ENCODE measurements around the gene CNTFR. TPM values are rescaled to one million over a fixed set of nuclear protein-coding genes. Genes with fewer than 3 reads are reported as not detected.

CNTFR gene
- total RNA-seq, 1 donor from 2014 or later = 0.05 TPM

DNA sequence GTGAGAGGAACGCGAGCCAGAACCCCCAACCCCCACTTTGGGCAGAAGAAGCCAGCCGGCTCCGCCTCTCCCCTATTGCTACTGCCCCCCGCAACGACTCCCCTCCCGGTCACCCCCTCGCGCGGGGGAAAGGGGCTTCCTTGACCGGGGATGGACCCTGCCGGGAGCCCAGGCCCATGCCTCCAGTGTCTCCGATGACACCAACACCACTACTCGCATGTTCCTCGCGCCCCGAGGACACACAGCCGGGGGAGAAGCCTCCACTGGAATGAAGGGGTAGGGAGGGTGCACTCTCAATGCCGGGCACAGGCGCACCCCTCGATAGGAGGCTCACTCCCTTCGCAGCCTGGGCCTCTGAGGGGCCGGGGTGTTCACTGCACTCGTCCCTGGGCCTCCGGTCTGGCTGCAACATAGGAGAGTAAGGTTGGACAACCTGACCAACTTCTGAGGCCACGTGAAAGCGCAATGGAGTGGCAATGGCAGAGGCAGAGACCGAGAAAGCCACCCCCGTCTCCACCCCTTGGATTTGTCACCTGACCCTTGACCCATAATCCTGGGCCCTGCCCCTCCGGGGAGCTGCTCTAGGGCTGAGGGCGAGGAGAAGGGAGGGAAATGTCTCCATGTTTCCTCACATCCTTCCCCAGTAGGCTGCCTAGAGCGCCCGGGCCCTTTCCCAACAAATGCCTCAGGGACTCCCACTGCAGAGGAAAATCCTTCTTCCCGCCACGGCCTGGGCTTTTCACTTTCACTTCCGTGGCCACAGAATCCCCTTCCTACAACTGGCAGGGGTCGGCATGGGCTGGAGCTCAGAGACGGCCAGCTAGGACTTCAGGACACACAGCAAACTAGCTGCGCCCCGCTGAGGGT is 1.1 kb upstream of the CNTFR start:
- no peak for DNase-seq (ENCODE audit: low read depth)

DNA sequence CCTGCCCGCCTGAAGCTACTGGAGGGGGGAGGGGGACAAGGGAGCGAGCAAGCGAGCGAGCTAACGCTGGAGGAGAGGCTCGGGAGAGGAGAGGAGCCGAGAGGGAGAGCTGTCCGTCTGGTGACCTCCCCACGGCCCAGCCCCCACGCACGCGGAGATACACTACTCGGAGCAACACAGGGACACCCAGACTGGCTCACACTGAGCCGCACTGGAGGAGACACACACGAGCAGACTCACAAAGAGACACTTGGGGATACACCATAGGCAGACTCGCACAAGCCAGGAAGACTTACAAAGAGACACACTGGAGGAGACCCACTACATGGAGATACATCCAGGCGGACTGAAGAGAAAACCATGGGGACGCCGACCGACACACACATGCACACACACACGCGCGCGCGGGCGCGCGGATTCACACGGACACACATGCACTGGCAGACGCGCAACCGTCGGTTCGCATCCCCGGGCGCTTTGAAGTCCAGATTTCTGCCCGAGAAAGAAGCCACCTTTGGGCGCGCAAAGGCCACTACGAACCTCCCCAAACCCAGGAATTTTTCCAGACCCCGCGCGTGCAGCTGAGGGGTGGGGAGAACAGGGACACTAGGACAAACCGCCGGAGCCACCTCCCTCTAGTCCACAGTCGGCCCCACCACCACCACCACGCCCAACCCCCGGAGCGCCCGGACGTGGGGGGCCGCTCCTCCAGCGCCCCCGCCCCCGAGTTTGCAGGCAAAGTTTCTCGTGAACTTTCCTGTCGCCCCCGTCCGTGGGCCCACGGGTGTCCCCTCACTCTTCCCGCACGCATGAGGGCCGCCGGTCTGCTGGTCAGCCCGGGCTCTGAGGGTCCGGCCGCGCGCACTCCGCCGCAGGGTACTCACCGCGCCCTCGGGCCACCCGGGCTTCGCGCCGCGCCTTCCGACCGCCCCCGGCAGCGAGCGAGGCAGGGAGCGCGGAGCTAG is 571 bp downstream of the CNTFR start:
- DNase-seq (ENCODE audit: low read depth) = no peak

DNA sequence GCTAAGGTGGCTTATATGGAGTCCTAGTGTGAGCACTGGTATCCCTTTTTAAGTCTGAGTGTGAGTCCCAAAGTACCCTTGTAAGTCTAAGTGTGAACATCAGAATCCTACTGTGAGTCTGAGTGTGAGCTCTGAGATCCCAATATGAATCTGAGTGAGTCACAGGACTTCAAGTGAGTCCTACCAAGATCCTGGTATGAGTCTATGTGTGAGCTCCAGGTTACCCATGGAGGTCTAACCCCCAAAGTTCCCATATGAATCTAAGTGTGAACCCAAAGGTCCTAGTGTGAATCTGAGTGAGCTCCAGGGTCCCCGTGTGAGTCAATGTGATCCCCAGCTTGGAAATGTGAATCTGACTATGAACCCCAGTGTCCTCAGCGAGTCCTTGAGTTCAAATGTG is 2.3 kb downstream of the CNTFR start:
- DNase-seq (ENCODE audit: low read depth) = no peak

DNA sequence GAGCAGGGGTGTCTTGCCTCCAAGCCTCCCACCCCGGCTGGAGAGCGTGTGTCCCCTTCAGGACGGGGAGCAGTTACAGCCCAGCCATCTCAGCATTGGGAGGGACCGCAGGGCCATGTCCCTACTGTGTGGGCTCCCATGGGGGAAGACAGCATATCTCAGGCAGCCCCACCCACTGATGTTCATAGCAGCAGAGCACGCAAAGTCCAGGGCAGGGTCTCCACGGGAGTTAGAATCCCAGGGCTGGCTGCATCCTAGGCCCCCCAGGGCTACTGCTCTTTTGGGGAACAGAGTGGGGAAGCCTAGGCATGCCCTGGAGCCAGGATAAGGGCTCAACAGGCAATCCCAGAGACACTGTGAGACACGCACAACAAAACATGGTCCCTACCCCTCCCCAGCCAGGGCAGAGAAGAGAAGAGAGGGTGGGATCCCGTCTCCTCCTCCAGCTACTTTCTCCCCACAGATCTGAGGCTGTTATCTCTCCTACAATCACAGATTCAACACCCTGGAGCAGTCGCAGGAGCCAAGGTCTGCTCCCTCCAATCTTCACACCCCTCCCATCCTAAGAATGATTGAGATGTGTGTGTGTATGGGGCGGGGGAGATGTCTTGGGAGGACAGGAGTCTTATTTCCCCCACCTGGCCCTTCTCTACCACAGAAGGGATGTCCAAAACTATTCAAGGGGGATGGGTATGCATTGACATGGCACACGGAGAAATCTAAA is 3.4 kb downstream of the CNTFR start:
- DNase-seq (ENCODE audit: low read depth) = no peak

DNA sequence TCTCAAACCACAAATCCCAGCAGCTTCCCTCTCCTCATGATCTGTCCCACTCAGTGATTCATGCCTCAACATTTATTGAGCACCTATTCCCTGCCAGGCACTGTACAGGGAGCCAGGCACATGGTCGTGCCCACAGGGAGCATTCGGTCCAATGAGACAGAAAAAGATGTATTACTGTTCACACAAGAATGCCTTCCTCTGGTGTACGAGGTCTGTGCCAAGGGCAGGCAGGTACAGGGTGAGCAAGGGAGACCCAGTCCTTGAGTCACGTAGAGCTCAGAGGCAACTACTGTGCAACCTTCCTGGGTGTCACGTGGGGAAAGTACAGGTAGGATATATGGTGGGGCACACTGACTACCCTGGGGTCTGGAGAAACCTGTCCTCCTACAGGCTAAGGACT is 4.6 kb downstream of the CNTFR start:
- DNase-seq (ENCODE audit: low read depth) = no peak

DNA sequence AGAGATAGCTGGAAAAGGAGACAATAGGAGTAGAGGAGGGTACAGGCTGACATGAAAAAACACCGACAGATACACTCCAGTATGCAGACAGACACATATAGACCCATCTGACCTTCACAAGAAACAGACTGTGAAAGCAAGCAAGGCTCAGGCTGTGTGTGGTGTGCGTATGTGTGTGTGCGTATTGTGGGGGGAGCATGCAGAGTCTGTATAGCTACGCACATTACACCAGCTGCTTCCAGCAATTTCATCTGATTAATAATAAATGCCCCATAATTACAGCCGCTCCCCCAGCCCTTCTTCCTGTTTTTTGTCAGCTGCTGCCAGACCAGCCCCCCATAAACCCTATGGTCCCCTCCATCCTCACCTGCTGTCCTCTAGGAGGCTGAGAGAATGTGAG is 6.7 kb downstream of the CNTFR start:
- DNase-seq (ENCODE audit: low read depth) = no peak

DNA sequence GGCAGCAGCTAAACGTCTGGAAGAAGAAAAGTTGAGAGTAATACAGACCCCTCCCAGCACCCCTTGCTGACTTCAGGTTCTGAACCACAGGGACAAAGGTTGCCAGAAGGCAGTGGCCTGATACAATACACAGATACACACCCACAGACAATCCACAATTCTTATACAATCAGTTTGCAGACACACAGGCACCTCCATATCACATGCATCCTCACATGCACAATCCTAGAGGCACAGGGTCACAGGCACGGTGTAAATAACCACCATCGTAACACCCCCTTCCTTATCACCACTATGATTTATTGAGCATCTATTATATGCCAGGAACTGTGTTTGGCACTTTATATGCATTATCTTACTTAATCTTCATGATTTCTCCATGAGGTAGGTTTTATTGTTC is 8.2 kb downstream of the CNTFR start:
- DNase-seq (ENCODE audit: low read depth) = no peak

DNA sequence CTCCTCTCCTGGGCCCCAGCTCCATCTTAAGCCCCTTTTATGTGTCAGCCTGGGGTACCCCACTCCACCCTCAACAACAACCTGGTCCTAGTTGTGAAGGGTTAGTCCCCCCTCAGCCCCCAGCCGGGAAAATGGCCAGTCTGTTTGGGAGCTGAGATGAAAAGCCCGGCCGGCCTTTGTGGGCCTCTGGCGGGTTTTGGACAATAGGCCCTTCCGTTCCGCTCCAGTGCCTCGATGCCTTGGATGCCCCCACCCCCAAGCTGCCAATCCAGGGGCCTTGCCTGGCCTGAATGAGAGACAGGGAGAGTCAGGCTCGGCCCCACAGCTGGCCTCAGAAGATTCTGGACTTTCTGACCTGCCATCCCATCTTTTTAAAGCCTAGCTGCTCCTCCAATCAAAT is 9.2 kb downstream of the CNTFR start:
- DNase-seq (ENCODE audit: low read depth) = no peak

DNA sequence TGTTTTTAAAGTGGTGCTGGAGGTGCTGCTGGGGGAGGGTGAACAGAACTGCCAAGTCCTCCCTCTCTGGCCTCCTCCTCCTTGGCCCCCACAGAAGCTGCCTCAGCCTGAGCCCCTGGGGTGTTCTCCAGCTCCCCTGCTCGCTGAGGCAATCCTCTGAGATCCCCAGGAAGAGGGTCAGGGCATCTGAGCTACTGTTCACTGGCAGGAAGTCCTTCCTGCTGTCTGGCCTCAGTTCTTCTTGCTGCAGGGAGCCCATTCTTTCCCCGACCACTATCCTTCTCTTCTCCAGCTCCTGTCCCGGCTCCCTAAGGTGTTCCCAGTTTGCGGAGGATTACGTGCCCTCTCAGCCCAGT is 9.7 kb downstream of the CNTFR start:
- DNase-seq (ENCODE audit: low read depth) = no peak

DNA sequence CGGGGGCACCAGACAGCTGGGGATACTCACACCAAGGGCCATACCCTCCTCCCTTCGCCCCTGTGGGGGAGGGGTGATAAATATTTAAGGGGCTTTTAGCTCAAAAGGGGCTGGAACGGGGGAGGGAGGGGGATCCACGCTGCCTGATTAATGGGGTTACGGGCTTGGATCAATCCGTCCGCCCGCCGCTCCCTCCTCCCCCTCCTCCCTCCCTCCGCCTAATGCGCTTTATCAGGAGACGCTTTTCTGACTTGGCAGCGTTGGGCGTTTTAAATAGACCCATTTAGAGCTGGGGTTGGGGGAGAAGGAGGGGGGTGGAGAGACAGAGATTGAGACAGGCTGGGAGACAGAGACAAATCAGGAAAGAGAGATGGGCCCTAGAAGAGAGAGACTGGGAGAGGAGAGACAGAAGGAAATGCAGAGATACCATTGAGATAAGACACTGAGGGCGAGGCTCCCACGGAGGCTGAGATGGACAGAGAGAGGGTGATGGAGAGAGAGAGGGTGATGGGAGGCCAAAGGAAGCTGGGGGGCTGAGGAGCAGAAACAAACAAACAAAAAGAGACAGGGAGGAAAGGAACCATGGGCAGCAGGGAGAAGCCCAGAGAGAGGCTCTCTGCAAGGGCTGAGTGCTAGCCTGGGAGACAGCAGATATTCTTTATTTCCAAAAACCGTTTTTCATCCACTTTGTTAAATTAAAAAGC is 10.3 kb downstream of the CNTFR start:
- DNase-seq (ENCODE audit: low read depth) = no peak

DNA sequence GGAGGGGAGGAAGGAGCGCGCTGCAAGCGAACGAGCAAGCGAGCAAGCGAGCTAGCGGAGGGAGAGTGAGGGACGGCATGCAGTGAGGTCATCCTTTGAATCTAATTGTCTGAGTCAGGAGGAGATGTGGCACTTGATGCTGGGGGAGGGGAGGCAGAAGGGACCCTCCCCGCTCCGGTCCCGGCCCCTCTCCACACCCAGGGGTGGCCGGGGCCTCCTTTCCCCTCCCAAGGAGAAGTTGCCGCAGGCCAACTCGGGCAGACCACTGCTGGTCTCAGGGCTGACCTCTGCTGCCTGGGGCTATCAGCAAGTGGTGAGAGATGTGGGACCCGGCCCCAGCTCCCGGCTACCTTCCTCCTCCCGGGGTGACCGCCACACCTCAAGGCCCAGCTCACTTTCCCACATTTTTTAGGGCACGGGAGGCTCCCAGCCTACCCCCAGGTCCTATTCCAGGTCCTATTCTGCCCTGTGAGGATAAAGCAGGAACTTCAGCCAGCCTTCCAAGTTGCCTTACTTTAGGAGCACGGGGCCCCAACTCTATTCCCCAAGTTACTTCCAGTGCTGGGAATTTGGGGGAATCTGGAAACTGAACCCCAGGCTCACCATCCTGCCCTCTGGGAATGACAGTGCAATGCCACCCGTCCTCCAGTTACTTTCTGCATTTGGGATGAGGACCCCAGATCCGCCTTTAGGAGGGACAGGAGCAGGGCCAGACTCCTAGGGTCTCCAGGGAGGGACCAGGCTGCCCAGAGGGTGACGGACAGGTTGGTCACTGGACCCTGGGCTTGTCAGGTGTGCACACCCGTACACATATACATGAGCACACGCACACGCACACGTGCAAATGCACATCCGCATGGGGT is 11.1 kb downstream of the CNTFR start:
- DNase-seq (ENCODE audit: low read depth) = peak; percentile 31

DNA sequence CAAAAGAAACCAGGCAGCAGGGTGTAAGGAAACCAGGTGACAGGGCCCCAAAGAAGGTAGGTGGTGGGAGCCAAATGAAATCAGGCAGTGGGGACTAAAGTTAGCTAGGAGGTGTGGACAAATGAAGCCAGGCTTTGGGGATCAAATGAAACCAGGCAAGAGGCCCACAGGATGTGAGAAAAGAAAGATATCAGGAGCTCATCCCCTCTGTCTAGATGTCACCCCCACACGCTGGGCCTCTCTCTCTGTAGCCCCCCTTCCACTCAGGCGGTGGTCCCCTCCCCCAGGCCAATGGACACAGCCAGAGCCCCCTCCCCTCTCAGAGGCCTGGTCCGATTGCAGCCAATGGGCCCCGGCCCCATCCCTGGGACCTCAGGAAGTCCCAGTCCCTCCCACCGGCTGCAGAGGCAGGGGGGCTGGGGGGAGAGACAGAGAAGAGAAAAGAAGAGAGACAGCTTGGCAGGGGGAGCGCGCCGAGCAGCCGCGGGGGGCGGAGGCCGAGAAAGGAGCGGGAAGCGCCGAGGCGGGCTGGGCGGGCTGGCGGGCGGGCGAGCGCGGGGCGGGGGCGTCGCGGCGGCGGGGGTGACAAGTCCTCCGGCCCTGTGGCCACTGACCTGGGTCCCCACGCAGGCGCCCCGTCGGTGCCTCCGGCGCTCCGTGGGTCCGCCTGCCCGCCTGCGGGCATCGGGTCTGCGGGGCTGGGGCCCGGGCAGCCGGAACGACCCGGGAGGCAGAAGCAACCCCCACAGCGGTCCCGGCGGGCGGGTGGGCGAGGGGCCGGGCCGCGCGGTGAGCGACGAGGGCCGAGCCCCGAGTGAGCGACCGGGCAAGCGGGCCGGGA is 11.9 kb downstream of the CNTFR start:
- no peak for DNase-seq (ENCODE audit: low read depth)

DNA sequence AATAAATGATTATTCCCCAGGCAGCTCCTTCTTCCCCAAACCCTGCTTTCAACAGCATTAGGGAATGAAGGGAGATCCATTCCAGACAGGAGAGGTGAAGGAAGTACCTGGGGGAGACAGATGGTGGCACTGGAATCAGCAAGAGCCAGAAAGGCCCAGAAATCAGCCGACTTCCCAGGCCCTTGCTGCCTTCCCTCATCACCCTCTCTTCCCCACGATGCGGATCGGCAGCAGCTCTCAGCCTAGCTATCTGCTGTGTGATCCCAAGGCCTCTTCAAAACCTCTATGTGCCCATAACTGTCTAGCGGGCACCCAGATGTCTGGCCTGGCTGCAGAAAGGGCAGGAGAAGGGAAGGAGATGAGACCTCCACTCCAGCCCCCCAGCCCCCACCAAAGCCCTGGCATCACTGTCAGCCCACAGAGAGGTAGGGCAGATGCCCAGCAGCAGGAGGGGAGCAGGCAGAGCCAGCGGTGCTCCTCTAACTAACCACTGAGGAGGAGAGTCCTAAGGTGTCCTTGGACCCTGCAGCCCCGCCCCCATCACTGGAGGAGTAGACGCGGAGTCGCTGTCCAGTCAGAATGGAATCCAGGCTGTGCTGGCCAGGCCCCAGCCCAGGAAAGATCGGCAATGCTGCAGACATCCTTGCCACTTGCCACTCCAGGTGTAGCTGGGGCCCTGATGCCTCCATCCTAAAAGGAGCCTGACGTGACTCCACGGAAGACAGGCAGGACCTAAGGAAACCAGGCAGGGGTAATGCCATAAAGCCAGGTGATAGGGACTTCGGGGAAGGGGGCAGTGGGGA is 12.7 kb downstream of the CNTFR start:
- no peak for DNase-seq (ENCODE audit: low read depth)

DNA sequence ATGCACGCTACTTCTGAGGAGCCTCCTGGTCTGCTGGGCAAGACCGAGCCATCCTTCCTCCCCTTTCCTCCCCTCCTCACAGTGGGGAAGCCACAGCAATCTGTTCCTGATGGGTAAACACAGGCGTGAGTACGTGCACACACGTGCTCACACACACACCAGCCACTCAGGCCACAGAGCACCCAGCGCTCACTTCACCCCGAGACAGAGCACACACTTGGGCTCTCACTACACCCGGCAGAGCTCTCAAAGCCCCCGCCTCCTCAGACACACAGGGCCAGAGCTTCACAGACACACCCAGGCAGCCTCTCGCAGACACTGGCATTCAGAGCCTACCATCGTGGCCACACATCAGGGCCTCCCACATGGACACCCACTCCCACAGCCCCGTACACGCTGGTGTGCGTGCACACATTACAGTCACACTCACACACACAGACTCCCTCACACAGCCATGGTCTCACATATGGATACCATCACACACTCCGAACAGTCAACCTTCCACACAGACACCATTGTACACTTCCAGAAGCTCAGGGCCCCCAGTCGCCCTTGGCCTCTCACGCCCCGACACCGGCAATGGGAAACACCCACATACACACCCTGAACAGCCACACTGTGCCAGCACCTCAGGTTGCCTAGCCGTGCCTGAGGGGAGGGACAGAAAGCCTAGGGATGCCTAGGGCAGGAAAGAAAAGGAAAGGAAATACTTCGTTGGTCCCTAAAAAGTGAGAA is 13.5 kb downstream of the CNTFR start:
- no peak for DNase-seq (ENCODE audit: low read depth)

DNA sequence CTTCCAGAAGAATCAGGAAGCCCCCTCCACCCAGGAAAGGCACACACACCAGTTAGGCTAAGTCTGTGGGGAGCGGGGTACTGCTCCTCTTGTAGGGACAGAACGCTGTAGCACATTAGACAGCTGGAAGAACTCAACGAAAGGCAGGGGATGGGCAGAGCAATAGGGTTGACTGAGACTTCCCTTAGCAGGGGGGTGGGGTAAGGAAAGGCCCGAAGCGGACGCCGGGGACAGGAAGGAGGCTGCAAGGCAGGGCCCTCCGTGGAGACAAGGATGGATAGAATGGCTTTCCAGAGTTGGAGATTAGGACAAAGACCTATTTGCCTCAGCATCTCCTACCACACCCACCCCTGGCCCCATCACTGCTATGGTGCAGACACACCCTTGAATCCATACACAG is 14.3 kb downstream of the CNTFR start:
- no peak for DNase-seq (ENCODE audit: low read depth)

DNA sequence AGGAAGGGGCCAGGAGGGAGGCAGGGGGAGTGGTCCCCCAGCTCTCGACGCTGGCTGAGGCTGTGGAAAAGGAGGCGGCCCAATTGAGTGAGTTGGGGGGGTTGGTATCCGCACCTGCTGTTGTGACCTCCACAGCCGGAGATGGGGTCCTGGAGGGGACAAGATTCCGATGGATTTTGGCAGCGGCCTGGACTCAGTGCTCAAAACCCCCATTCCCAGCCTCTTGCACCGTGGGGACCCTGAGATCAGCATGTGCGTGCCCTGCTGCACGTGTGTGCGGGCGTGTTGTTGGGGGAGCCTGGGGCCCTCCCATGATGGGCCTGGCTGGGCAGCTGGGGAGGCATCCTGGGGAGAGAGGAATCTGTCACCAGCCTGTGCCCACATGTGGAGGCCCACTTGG is 15.0 kb downstream of the CNTFR start:
- no peak for DNase-seq (ENCODE audit: low read depth)

DNA sequence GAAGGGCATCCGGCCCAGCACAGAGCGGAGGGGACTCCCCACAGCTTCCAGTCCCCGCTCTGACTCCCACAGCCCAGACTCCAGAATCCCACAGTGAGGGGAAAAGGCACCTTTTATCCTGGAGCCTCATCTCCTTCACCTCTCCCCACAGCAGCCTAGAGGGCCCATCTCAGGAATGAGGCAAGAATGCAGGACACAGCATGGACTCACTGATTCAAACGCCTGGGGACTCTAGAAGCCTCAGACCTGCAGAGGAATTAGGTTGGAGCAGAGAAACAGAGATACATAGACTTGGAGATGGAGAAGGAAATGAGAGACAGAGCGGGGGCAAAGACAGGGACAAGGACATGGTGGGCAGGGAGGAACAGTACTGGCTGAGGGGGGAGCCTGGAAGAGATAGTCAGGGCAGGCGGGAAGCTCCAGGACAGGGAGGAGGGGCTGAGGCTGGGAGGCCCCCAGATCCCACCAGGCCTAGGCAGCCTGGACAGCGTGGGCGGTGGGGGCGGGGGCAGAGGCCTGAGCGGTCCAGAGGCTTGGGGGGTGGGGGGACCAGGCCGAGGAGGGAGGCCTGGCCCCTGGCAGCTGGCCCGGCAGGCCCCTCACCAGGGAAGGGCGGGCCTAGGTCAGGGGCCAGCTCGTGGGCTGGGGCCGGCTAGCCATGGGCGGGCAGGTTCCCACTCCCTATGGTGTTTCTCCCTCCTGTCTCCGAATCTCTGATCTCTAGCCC is 15.8 kb downstream of the CNTFR start:
- DNase-seq (ENCODE audit: low read depth) = no peak
